ENCODE data around the gene PARVA.

PARVA gene

DNA sequence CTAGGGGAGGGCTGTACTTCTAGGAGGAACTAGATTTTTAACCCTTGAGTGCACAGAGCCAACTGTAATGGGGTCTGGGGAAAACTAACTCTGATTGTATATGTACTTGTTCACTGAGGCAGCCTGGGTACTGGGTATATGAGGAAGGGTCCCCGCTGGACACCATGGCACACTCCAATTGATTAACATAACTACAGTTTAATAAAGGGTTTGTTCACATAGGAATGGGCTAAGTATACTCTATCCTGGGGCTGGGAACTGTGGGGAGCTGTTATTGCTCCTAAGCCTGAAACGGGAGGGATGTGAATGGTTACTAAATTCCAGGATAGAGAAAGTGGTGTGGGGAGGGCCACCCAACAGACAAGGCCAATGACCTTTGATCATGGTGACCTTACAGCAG is 67.6 kb downstream of the PARVA start:
- H3K27ac ChIP-seq: no peak overlapping the region
- no peak for TF ChIP-seq ZFX (IDR thresholded peaks at IDR 0.05; ENCODE audit: borderline replicate concordance)
- TF ChIP-seq, protein P1, sequence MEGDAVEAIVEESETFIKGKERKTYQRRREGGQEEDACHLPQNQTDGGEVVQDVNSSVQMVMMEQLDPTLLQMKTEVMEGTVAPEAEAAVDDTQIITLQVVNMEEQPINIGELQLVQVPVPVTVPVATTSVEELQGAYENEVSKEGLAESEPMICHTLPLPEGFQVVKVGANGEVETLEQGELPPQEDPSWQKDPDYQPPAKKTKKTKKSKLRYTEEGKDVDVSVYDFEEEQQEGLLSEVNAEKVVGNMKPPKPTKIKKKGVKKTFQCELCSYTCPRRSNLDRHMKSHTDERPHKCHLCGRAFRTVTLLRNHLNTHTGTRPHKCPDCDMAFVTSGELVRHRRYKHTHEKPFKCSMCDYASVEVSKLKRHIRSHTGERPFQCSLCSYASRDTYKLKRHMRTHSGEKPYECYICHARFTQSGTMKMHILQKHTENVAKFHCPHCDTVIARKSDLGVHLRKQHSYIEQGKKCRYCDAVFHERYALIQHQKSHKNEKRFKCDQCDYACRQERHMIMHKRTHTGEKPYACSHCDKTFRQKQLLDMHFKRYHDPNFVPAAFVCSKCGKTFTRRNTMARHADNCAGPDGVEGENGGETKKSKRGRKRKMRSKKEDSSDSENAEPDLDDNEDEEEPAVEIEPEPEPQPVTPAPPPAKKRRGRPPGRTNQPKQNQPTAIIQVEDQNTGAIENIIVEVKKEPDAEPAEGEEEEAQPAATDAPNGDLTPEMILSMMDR (IDR thresholded peaks at IDR 0.05): no peak

DNA sequence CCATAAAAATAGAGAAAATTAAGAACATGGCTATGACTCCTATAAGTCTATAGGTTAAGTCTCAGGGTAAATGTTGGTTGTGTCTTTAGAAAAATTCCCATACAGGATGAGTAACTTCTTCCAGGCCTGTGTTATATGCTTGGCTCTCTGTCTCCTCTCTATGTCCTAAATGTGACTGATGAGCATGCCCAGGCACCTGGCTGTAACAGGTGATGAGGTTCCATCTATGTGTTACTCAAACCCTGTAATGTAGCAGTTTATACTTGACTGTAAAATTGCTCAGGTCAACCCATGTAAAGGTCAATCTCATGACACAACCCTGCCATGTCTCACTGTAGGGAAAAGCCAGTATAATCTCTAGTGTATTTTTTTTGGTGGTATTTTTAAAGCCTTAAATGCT is 69.5 kb downstream of the PARVA start:
- no peak for TF ChIP-seq ZFX (IDR thresholded peaks at IDR 0.05; ENCODE audit: borderline replicate concordance)
- TF ChIP-seq, protein P1 (IDR thresholded peaks at IDR 0.05): no peak
- H3K27ac ChIP-seq: no peak overlapping the region

GRCh38 chr11:12448131-12448939 is 71.0 kb downstream of the PARVA start:
- no peak overlapping the region for H3K27ac ChIP-seq
- no peak for TF ChIP-seq ZFX (IDR thresholded peaks at IDR 0.05; ENCODE audit: borderline replicate concordance)
- TF ChIP-seq, protein P1 (IDR thresholded peaks at IDR 0.05): no peak

- TF ChIP-seq, protein P1 (IDR thresholded peaks at IDR 0.05): no peak
- TF ChIP-seq ZFX (IDR thresholded peaks at IDR 0.05; ENCODE audit: borderline replicate concordance): no peak
- no peak overlapping the region for H3K27ac ChIP-seq
Measured at GRCh38 chr11:12449961-12450715, 72.8 kb downstream of the PARVA start.

DNA sequence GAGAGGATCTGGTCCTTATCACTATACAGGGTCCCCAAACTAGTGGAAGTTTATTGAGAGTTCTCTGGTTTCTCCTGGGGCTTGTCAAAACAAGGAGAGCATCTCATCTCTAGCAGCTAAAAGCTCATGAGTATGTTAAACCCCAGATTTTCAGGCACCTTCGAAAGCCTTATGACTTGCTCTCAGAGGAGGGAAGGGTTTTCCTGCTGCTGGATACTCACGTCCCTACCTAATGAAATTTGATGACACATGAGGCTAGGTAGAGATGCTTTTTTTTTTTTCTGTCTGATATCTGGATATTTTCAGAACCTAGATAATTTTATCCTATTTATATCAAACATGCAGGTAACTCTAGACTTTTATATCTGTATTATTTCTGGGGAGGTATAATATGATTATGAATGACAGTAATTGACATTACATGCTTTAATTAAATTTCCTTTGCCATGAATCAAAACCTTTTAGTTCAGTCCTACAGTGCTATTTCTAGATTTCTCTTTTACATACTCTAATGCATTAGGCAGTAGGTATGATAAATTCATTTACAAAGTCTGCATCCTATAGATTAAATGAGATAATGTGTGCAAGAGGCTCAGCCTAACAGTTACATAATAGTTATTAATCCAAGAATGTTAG is 73.9 kb downstream of the PARVA start:
- TF ChIP-seq ZFX (IDR thresholded peaks at IDR 0.05; ENCODE audit: borderline replicate concordance): no peak
- TF ChIP-seq, protein P1 (IDR thresholded peaks at IDR 0.05): no peak
- H3K27ac ChIP-seq: no peak overlapping the region

GRCh38 chr11:12453243-12453642 is 75.9 kb downstream of the PARVA start:
- H3K27ac ChIP-seq: no peak overlapping the region
- no peak for TF ChIP-seq ZFX (IDR thresholded peaks at IDR 0.05; ENCODE audit: borderline replicate concordance)

DNA sequence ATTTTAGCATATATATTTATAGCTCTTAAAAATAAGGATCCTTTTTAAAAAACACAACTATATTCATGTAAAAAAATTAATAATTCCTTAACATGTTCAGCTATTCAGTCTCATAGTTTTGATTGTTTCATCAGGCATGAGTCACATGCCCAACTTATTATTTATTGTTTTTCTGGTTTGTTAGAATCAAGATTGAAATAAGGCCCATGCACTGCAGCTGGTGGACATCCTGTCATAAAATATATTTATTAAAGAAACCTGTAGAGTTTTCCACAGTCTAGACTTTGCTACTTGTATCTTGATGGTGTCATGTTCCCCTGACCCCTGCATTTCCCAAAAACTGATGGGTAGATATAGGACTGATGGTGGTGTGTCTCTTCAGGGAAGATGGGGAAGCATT is 77.4 kb downstream of the PARVA start:
- no peak overlapping the region for H3K27ac ChIP-seq
- TF ChIP-seq ZFX (IDR thresholded peaks at IDR 0.05; ENCODE audit: borderline replicate concordance): no peak
- TF ChIP-seq, protein P1 (IDR thresholded peaks at IDR 0.05): no peak
